A549 (cell line): ENCODE measurements around the gene HDHD5.

ENCODE experiments used
- CTCF ChIP-seq: fragments of >200 bp; sonication (Bioruptor Twin); formaldehyde crosslinking; IDR thresholded peaks from 3 replicates; pipeline ENCODE4 v1.5.1; 2016
- EP300 ChIP-seq, 2 experiments: fragments of >200 bp; sonication (Bioruptor Twin); formaldehyde crosslinking; IDR thresholded peaks; 2 replicates in 1 of 2; 3 replicates in 1 of 2; pipeline ENCODE4 v1.6.1; 2016 to 2017
- POLR2A ChIP-seq: IDR thresholded peaks from 2 replicates; pipeline ENCODE4 v1.6.1; 2012; ENCODE audit warnings: mild to moderate bottlenecking, low read length

- TF ChIP-seq EP300 (IDR thresholded peaks at IDR 0.05), result no peak
- no peak for TF ChIP-seq POLR2A
- TF ChIP-seq CTCF, result no peak
Observed at GRCh38 chr22:17110791-17111550, 48.1 kb downstream of the HDHD5 start.
